ENCODE data around the gene UBALD2. TPM values are rescaled to one million over a fixed set of nuclear protein-coding genes. Genes with fewer than 3 reads are reported as not detected.
"Not testable (repeated sequence)": the region's sequence is repeated elsewhere in the genome, so short reads cannot be mapped to it uniquely, and the experiment has no call there.

UBALD2 gene
- 4.8 and 8.7 TPM in 2 replicates for total RNA-seq (2014; rRNA removed; shearing (Covaris generic))

DNA sequence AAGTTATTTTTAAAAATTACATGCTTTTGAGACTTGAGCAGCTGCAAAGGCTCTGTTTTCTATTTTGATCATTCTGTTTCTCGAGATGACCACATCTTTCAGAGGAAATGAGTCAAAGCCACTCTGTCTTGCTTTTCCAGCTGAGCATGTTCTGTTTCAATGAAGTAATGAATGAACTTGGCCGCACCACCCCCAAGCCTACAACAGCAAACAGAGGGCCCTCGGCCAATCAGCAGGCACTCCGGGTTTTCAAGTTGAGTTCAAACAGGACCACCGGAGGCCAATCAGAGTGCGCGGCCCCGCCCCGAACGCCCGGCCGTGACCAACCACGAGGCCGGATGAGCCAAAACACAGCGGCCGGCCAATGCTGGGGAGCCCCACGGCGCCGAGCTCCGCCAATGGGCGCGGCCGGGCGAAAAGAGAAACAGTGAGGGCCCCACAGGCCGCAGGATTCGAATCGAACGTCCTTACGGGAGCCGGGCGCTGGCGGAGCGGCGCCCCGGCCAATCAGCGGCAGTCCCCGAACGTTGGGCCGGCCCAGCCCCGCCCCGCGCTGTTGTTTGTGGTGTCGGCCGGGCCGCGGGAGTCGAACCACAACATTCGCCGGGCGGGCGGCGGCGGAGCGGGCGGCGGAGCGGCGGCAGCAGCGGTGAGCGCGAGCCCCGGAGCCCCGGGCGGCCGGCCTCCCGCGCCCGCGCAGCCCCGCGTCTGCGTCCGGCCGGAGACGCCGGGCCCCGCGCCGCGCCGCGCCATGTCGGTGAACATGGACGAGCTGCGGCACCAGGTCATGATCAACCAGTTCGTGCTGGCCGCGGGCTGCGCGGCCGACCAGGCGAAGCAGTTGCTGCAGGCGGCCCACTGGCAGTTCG lies at the start of gene UBALD2:
Gene UBALD2, plus strand, starts transcription at position 594 of the 869 bp plus-strand sequence. Its CDS starts 158 bp downstream, at position 752.
- peak; percentile 99 for DNase-seq (ENCODE audit: low spot score)
- in situ Hi-C loops (cut with HindIII; ENCODE audit: low sequenced_read_pairs): no loop called here

DNA sequence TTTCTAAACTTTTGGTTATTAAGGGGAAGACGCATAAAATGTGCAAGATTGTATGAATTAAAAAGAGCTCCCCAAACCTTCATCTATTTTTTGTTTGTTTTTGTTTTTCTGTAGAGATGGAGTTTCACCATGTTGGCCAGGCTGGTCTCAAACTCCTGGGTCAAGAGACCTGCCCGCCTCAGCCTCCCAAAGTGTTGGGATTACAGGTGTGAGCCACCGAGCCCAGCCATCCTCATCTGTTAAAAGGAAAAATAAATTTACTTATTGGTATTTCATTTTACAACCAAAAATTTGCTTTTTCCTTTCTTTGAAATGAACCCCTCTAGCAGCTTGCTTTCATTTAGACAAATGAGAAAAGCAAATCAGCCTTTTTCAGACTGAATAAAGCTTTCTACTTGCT lies 48.1 kb upstream of the UBALD2 start:
- DNase-seq (ENCODE audit: low spot score): no peak

DNA sequence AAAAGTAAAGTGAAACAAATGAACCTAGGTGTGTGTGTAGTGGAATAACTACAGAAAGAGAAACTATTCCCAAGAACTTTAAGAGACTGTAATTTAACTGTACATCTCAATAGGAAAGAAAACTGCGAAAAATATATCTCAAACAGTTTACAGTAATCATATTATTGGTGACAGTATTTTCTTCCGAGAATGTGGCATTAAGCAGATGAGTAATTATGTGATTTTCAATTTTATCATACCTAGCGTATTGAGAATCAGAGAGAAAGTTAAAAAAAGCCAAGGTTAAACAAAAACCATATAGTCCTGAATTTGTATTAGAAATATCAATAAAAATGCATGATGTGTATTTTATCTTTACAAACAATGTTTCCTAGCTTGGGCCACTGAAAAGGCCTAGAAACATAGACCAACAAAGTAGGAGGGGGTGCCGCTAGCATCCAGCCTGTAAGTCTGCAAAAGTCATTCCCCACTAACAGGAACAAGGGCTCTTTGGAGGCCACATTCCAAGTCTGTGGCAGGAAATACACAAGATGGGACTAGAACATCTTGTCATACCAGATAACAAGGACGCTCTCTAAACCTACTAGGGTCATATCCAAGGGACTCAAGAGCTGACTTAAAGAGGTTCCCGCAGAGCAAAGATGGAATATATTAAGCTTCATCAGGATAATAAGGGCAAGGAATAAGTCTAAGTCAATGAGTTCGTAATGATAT lies 45.3 kb upstream of the UBALD2 start:
- no peak for DNase-seq (ENCODE audit: low spot score)
- in situ Hi-C loops (cut with HindIII; ENCODE audit: low sequenced_read_pairs): no loop called here

More for the DNA sequence above, 48.1 kb upstream of the UBALD2 start:
- in situ Hi-C loops (cut with HindIII; ENCODE audit: low sequenced_read_pairs): no loop called here

DNA sequence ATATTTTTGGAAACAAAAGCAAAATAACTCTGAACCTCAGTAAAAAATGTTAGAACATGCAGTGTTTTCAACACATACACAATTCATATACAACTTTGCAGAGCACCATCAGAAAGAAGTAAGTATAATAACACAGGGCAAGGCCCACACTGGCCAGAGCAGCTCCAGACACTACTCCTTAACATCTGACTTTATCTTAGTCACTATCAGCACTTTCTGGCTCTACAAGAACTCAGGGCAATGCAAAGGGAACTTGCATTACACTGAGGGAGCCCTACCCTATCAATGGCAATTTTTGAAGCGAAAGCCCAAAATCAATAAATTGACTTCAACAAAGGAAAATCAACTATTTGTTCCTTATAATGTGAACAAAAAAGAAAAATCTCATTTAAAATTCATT lies 41.3 kb upstream of the UBALD2 start:
- in situ Hi-C loops (cut with HindIII; ENCODE audit: low sequenced_read_pairs): no loop called here
- DNase-seq (ENCODE audit: low spot score): no peak

DNA sequence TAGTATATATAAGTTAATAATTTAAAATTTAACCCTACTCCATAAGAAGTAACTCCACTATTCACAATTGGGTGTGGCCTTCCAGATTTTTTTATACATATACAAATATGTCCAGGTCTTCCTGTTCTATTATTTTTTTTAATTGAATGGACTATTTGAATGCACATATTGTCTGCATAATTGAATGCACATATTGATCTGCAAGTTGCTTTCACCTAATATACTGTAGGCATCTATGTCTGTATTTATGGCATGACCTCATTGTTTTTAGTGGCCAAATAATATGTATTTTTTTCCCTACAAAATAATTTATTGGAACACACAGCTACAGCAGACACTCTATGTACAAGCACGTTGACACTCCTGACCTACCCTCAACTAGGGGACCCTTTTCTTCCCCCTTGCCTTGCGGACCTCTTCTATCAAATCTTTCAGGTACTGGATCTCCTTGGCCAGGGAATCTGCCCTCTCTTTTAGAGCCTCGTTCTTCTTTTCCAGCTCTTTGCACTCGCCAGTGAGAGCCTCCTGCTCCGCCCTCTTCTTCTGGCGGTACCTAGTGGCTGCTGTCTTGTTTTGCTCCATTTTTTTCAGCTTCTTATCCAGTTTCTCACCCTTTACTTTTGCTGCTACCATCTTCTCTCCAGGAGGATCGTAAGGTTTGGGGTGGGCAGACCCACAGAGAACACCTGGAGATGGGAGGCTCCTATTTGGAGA lies 39.6 kb upstream of the UBALD2 start:
- in situ Hi-C loops (cut with HindIII; ENCODE audit: low sequenced_read_pairs); DNase-seq (ENCODE audit: low spot score): not testable (repeated sequence)

DNA sequence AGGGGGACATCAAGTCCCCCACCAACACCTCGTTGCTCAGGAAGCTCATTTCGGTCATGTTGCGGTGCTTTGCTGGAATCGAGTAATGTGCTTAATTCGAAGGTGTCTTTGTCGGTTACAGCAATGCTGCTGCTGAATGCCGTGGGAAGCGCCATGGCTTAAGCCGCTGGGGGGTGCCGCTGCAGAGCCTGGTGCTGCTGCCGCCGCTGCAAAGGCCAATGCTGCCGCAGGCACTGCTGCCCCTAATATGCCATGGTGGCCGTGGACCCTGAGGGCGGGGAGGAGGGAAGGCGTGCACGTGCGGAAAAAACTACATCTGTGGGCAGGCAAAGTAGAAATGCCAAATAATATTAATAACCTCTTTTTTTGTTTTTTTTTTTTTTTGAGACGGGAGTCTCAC lies 38.4 kb upstream of the UBALD2 start:
- DNase-seq (ENCODE audit: low spot score); in situ Hi-C loops (cut with HindIII; ENCODE audit: low sequenced_read_pairs): not testable (repeated sequence)

DNA sequence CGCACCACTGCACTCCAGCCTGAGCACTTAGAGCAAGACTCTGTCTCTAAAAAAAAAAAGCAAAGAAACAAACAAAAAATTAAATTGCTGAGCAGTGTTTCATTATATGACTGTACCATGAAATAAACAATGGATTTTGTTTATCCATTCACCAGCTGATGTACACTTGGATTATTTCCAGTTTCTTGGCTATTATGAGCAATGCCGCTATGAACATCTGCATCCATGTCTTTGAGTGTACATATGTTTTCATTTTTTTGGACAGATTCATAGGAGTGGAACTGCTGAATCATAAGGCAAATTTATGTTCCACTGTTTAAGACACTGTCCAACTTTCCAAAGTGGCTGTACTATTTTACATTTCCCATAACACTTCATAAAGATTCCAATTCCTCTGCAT lies 32.8 kb upstream of the UBALD2 start:
- in situ Hi-C loops (cut with HindIII; ENCODE audit: low sequenced_read_pairs): no loop called here
- DNase-seq (ENCODE audit: low spot score): no peak

DNA sequence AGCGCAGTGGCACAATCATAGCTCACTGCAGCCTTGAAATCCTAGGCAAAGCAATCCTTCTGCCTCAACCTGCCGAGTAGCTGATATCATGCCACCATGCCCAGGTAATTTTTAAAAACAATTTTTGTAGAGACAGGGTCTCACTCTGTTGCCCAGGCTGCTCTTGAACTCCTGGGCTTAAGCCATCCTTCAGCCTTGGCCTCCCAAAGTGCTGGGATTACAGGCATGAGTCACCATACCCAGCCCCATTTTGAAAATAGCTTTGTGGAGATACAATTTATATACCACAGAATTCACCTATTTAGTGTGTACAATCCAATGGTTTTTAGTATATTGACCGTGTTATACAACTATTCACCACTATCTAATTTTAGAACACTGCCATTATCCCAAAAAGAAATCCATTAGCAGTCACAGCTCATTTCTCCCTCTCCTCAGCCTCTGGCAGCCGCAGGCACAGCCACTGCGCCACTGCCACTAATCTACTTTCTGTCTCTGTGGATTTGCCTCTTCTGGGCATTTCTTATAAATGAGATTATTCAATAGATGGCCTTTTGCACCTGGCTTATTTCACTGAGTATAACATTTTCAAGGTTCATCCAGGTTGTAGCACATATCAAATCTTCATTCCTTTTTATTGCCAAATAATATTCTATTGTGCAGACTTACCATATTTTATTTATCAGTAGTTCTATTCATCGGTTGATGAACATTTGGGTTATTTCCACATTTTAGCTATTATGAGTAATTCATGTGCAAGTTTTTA lies 31.4 kb upstream of the UBALD2 start:
- DNase-seq (ENCODE audit: low spot score): no peak
- in situ Hi-C loops (cut with HindIII; ENCODE audit: low sequenced_read_pairs): no loop called here

DNA sequence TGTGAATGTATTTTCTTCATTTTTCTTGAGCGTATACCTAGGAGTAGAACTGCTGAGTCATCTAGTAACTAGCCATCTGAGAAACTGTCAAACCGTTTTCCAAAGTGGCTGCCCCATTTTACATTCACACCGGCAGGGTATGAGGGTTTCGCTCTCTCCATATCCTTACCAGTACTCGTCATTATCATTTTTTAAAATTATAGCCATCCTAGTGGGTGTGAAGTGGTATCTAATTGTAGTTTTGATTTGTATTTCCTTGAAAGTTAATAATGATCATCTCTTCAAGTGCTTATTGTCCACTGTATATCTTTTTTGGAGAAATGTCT lies 30.8 kb upstream of the UBALD2 start:
- no peak for DNase-seq (ENCODE audit: low spot score)
- in situ Hi-C loops (cut with HindIII; ENCODE audit: low sequenced_read_pairs): no loop called here

DNA sequence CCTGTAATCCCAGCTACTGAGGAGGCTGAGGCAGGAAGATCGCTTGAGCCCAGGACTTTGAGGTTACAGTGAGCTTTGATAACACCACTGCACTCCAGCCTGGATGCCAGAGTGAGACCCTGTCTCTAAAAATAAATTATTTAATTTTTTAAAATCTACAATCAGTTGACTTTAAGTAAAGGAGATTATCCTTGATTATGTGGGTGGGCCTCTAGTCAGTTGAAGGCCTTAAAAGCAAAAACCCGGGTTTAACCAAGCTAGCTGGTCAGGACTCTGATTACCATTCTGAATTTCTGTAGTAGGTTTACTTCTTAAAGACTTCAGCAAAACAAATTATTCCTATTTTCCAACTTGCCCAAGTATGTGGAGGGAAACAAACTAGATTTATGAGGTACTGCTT lies 29.3 kb upstream of the UBALD2 start:
- in situ Hi-C loops (cut with HindIII; ENCODE audit: low sequenced_read_pairs): no loop called here
- no peak for DNase-seq (ENCODE audit: low spot score)

DNA sequence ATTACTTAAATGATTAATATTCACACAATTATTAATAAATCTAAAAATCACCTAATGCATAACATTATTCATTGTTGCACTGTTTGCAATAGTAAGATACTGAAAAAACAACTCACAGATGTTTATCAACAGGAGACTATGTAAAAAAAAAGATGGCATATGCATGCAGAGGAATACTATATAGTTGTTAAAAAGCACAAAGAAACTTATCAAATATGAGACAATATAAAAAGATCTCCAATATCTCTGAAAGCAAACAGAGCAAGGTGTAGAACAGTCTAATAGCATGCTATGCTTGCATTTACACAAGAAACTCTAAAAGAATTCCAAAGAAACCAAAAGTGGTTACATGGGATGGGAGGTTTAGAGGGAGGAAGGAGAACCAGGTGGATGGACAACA lies 28.5 kb upstream of the UBALD2 start:
- in situ Hi-C loops (cut with HindIII; ENCODE audit: low sequenced_read_pairs): no loop called here

DNA sequence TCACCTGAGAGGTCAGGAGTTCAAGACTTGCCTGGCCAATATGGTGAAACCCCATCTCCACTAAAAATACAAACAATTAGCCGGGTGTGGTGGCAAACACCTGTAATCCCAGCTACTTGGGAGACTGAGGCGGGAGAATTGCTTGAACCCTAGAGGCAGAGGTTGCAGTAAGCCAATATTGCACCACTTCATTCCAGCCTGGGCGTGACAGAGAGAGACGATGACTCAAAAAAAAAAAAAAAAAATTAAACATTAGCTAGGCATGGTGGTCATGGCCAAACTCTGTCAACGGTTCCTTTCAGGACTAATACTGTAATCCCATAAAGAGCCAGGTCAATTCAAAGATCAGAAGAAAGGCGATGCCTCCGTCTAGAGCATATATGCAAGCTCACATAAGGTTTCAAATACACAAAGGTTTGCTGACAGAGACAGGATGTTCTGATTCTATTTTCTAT lies 27.3 kb upstream of the UBALD2 start:
- in situ Hi-C loops (cut with HindIII; ENCODE audit: low sequenced_read_pairs): no loop called here

More for the DNA sequence above, 28.5 kb upstream of the UBALD2 start:
- DNase-seq (ENCODE audit: low spot score): no peak

DNA sequence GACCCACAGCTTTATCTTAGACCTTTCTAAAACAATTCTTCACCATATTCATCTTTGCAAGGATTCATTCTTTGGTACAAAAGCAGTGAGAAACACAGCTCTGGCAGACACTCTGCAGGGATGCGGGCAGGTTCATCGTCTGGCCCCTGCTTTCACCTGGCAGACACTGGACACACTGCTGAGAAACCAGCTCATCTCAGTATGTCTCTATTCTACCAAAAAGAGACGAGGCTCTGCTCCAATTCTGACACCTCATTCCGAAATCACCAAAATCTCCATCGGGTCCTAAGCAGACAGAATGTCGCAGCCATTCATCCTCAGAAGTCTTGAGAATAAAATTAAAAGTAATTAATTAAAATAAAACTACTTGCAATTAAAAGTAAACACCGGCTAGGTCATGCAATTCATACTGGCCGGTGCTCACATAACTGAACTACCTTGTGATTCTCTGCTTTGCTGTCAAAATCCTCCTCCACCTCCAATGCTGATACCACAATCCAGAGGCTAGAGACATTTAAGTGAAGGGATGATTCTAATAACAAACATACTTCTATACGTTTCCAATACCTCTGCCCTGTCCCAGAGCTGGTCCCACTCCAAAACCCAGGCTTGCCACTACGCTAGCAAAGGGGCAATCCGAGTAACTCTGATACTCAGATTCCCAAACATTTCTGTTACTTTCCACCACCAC lies 26.2 kb upstream of the UBALD2 start:
- in situ Hi-C loops (cut with HindIII; ENCODE audit: low sequenced_read_pairs): no loop called here
- DNase-seq (ENCODE audit: low spot score): peak; percentile 88

More for the DNA sequence above, 27.3 kb upstream of the UBALD2 start:
- DNase-seq (ENCODE audit: low spot score): no peak

DNA sequence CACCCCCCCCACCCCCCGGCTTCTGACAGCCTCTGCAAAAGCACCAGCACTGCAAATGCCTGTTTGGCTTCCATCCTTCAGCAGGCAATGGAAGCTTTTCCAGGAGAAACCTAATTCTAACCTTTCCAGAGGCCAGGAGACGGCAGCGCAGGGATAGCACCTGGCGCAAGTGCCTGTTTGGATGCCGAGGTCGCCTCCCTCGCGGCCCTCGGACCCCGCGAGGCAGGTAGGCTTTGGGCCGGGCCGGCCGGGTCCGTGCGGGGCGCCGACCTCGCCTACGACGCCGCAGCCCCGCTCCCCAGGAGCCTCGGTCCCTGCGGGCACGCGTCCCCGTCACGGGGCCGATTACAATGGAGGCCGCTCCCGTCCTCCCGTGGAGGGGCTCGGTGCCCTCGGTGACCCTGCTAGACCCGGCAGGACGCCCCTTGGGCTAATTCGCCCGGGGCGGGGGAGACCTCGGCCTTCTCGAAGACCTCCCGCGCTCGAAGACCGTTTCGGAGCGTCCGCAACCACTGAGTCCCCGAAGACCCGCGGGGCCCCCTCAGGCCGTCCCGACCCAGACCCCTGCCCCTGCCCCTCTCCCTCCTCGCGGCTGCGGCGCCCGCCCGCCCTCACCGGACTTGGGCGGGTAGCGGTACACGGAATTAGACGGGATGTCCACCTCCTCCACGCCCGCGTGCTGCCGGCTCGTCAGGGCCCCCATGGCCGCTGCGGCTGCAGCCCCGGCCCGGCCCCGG lies 25.4 kb upstream of the UBALD2 start:
- in situ Hi-C loops (cut with HindIII; ENCODE audit: low sequenced_read_pairs): no loop called here
- no peak for DNase-seq (ENCODE audit: low spot score)

DNA sequence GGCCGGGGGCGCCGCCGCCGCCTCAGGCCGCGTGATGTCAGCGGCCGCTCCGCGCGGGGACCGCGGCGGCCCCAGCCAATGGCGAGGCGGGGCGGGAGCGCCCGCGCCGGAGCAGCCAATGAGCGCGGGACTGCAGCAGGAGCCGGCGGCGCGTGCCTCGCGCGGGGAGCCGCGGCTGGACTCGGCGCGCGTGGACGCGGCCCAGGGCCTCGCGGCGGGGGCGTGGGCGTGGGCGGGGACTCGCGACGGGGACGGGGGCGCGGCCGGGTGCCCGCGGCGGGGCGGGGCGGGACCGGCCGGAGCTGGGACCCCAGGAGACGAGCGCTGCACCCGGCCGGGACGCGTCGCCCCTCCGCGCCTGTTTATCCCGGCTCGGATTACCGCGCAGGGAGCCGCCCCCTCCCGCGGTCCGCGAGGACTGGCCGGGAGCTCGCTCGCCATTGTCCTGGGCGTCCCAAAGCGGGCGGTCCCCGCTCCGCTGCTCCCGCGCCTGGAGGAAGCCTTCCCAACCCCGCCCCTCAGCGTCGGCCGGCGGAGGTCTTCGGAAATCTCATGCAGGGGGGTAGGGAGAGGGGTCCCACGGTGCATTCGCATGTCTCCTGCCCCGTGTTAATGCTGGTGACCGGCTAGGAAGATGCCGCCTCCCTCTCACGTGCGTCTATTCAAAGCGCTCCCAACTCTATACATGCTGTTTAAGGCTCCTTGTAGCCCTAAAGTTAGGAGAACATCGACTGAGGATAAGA lies 24.5 kb upstream of the UBALD2 start, which contains the start of gene RNF157:
Gene RNF157, minus strand, starts transcription at position 33 of the 743 bp plus-strand sequence. CDS start 253 bp downstream, outside the sequence.
- in situ Hi-C loops (cut with HindIII; ENCODE audit: low sequenced_read_pairs): no loop called here
- peak; percentile 58 for DNase-seq (ENCODE audit: low spot score)

DNA sequence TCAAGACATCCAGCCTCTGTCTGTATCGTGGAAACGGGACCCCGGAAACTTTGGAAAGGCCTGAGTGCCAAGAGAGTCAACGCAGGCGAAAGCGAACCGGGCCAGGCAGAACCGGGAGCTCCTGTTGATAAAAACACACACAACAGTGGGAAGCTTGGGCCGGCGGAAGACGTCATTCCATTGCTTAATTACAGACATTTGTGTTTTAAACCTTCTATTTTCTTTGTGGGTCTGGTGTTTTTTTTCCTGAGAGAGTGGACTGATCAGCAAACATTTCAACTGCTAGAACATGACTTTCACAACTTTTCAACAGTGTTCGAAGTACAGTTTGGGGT lies 24.0 kb upstream of the UBALD2 start:
- in situ Hi-C loops (cut with HindIII; ENCODE audit: low sequenced_read_pairs): no loop called here
- DNase-seq (ENCODE audit: low spot score): peak; percentile 12

DNA sequence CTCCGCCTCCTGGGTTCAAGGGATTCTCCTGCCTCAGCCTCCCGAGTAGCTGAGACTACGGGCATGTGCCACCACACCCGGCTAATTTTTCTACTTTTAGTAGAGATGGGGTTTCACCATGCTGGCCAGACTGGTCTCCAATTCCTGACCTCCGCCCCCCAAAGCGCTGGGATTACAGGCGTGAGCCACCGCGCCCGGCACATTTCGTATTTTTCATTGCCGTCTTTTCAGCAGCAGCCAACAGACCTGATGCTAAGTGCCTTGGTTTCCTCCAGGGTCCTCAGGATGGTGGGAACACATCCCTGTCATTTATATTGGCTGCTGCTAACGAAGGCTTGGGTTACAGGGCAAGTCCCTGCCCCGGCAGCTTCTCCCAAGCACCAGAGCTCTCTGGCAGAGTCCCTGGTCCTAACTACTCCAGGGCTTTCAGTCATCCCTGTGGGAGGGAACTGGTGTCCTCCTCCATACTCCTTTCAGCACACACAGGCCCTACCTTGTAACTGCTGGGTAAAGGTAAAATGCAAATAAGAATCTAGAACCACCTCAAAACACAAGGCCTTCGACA lies 23.4 kb upstream of the UBALD2 start:
- in situ Hi-C loops (cut with HindIII; ENCODE audit: low sequenced_read_pairs): no loop called here
- DNase-seq (ENCODE audit: low spot score): no peak

Data from G401 (cell line).